ENCODE data around the gene LCTL.
"Not testable (repeated sequence)": the region's sequence is repeated elsewhere in the genome, so short reads cannot be mapped to it uniquely, and the experiment has no call there.

LCTL gene

GRCh38 chr15:66590435-66590834 lies 24.6 kb upstream of the LCTL start:
- no peak for DNase-seq

- DNase-seq = not testable (repeated sequence)
Measured at GRCh38 chr15:66589429-66589828, 23.6 kb upstream of the LCTL start.

- no peak for DNase-seq
Measured at GRCh38 chr15:66588971-66589370, 23.2 kb upstream of the LCTL start.

- DNase-seq = no peak
Measured at GRCh38 chr15:66588537-66588936, 22.7 kb upstream of the LCTL start.

GRCh38 chr15:66587749-66588148 lies 22.0 kb upstream of the LCTL start:
- no peak for DNase-seq

- no peak for DNase-seq
Measured at GRCh38 chr15:66587020-66587419, 21.2 kb upstream of the LCTL start.

- DNase-seq = no peak
Measured at GRCh38 chr15:66586155-66586976, 20.6 kb upstream of the LCTL start.

GRCh38 chr15:66581972-66582537 lies 16.3 kb upstream of the LCTL start:
- no peak for DNase-seq

GRCh38 chr15:66580643-66581042 lies 14.8 kb upstream of the LCTL start:
- DNase-seq = no peak

GRCh38 chr15:66578286-66578875 lies 12.6 kb upstream of the LCTL start:
- DNase-seq = no peak

GRCh38 chr15:66574596-66574950 lies 8.8 kb upstream of the LCTL start:
- no peak for DNase-seq

- no peak for DNase-seq
Measured at GRCh38 chr15:66573719-66574595, 8.2 kb upstream of the LCTL start.

- no peak for DNase-seq
Measured at GRCh38 chr15:66573348-66573718, 7.5 kb upstream of the LCTL start.

GRCh38 chr15:66572146-66572545 lies 6.3 kb upstream of the LCTL start:
- DNase-seq = no peak

- no peak for DNase-seq
Measured at GRCh38 chr15:66570842-66571478, 5.2 kb upstream of the LCTL start.

GRCh38 chr15:66570327-66570726 lies 4.5 kb upstream of the LCTL start:
- no peak for DNase-seq

- DNase-seq = no peak
Measured at GRCh38 chr15:66569461-66570137, 3.8 kb upstream of the LCTL start.

GRCh38 chr15:66567897-66568296 lies 2.1 kb upstream of the LCTL start:
- no peak for DNase-seq

- DNase-seq = peak; percentile 23
Measured at GRCh38 chr15:66566963-66567531, 1.2 kb upstream of the LCTL start.

- DNase-seq = no peak
Measured at GRCh38 chr15:66565141-66565641, 607 bp downstream of the LCTL start.

GRCh38 chr15:66564136-66565041 lies 1.4 kb downstream of the LCTL start:
- no peak for DNase-seq
